T-helper 22 cell (primary cell): ENCODE measurements around the gene ANGPTL2.

Experiments
- DNase-seq: peaks from one replicate; pipeline ENCODE4 v3.0.0-alpha.2; 2020; ENCODE audit warnings: low read depth

The ANGPTL2 gene

GRCh38 chr9:127116957-127117356 lies 5.5 kb downstream of the ANGPTL2 start:
- DNase-seq: no peak

GRCh38 chr9:127116088-127116726 lies 6.2 kb downstream of the ANGPTL2 start:
- no peak for DNase-seq

- no peak for DNase-seq
Measured at GRCh38 chr9:127114606-127115005, 7.8 kb downstream of the ANGPTL2 start.

- no peak for DNase-seq
Measured at GRCh38 chr9:127113191-127113972, 9.1 kb downstream of the ANGPTL2 start.

- no peak for DNase-seq
Measured at GRCh38 chr9:127112735-127113161, 9.7 kb downstream of the ANGPTL2 start.

- no peak for DNase-seq
Measured at GRCh38 chr9:127112056-127112455, 10.4 kb downstream of the ANGPTL2 start.

- DNase-seq: no peak
Measured at GRCh38 chr9:127109212-127109711, 13.2 kb downstream of the ANGPTL2 start.

- DNase-seq: no peak
Measured at GRCh38 chr9:127107929-127108876, 14.2 kb downstream of the ANGPTL2 start.

GRCh38 chr9:127107171-127107928 lies 15.1 kb downstream of the ANGPTL2 start:
- no peak for DNase-seq

- no peak for DNase-seq
Measured at GRCh38 chr9:127106466-127106855, 16.0 kb downstream of the ANGPTL2 start.

GRCh38 chr9:127105805-127106465 lies 16.5 kb downstream of the ANGPTL2 start:
- no peak for DNase-seq

- no peak for DNase-seq
Measured at GRCh38 chr9:127104581-127105311, 17.7 kb downstream of the ANGPTL2 start.

- no peak for DNase-seq
Measured at GRCh38 chr9:127102788-127103187, 19.6 kb downstream of the ANGPTL2 start.

GRCh38 chr9:127102176-127102575 lies 20.3 kb downstream of the ANGPTL2 start:
- DNase-seq: no peak

- no peak for DNase-seq
Measured at GRCh38 chr9:127099664-127100063, 22.8 kb downstream of the ANGPTL2 start.

GRCh38 chr9:127098916-127099553 lies 23.4 kb downstream of the ANGPTL2 start:
- no peak for DNase-seq

GRCh38 chr9:127097683-127098082 lies 24.8 kb downstream of the ANGPTL2 start:
- no peak for DNase-seq

GRCh38 chr9:127096208-127096607 lies 26.2 kb downstream of the ANGPTL2 start:
- DNase-seq: no peak

- DNase-seq: no peak
Measured at GRCh38 chr9:127095411-127095810, 27.0 kb downstream of the ANGPTL2 start.
